HG03520 (cell line): Measurements from ENCODE around the gene CYSTM1.

Experiments used
- ATAC-seq: cut with Tn5 transposase; IDR thresholded peaks from one replicate; pipeline ENCODE4 v1.9.1; 2021; ENCODE audit warnings: mild to moderate bottlenecking, moderate library complexity; ENCODE audit not compliant: unreplicated experiment

CYSTM1 gene

GRCh38 chr5:140287801-140288521, 113.0 kb downstream of the CYSTM1 start:
- ATAC-seq = no peak

GRCh38 chr5:140292212-140293036, 117.4 kb downstream of the CYSTM1 start:
- ATAC-seq = no peak
